Skeletal muscle tissue (tissue), 4 donors: ENCODE measurements around the gene ROGDI. TPM values are rescaled to one million over a fixed set of nuclear protein-coding genes. Genes with fewer than 3 reads are reported as not detected.
A peak's percentile ranks its signal among the peaks of the same experiment; 100 is the strongest.

Source experiments
- H3K27ac ChIP-seq: one replicate; pipeline ENCODE4 v1.7.0; 2013; ENCODE audit warnings: mild to moderate bottlenecking, low read depth, low read length, inconsistent platforms
- H3K27me3 ChIP-seq, 3 donors: one replicate each; pipeline ENCODE4 v1.7.0; 2013; ENCODE audit warnings: low read length in 3 of 3; ENCODE audit not compliant: control insufficient read depth in 3 of 3, insufficient read depth in 3 of 3
- H3K36me3 ChIP-seq, 3 donors: one replicate each; pipeline ENCODE4 v1.7.0; 2013; ENCODE audit warnings: low read length in 3 of 3; ENCODE audit not compliant: control insufficient read depth in 3 of 3, insufficient read depth in 3 of 3
- H3K4me1 ChIP-seq, 3 donors: one replicate each; pipeline ENCODE4 v1.7.0; 2013; ENCODE audit warnings: low read length in 3 of 3, mild to moderate bottlenecking in 3 of 3; ENCODE audit not compliant: control insufficient read depth in 3 of 3, insufficient read depth in 3 of 3
- H3K4me3 ChIP-seq, 3 donors: one replicate each; pipeline ENCODE4 v1.7.0; 2013; ENCODE audit warnings: low read length in 3 of 3
- H3K9ac ChIP-seq, 3 donors: one replicate each; pipeline ENCODE4 v1.7.0; 2013; ENCODE audit warnings: low read length in 3 of 3, mild to moderate bottlenecking in 3 of 3, moderate library complexity in 2 of 3, low read depth in 1 of 3
- H3K9me3 ChIP-seq, 3 donors: one replicate each; pipeline ENCODE4 v1.7.0; 2013; ENCODE audit warnings: low read length in 3 of 3; ENCODE audit not compliant: control insufficient read depth in 3 of 3
- total RNA-seq: library from RNA; depleted of rRNA; stranded (reverse); fragments of >200 nt; gene quantifications from one replicate; pipeline ENCODE4 v1.2.3, GENCODE V29; 2014
- donor health status: Osteomylitis.

ROGDI gene, protein sequence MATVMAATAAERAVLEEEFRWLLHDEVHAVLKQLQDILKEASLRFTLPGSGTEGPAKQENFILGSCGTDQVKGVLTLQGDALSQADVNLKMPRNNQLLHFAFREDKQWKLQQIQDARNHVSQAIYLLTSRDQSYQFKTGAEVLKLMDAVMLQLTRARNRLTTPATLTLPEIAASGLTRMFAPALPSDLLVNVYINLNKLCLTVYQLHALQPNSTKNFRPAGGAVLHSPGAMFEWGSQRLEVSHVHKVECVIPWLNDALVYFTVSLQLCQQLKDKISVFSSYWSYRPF
- 13.0 TPM for total RNA-seq

DNA sequence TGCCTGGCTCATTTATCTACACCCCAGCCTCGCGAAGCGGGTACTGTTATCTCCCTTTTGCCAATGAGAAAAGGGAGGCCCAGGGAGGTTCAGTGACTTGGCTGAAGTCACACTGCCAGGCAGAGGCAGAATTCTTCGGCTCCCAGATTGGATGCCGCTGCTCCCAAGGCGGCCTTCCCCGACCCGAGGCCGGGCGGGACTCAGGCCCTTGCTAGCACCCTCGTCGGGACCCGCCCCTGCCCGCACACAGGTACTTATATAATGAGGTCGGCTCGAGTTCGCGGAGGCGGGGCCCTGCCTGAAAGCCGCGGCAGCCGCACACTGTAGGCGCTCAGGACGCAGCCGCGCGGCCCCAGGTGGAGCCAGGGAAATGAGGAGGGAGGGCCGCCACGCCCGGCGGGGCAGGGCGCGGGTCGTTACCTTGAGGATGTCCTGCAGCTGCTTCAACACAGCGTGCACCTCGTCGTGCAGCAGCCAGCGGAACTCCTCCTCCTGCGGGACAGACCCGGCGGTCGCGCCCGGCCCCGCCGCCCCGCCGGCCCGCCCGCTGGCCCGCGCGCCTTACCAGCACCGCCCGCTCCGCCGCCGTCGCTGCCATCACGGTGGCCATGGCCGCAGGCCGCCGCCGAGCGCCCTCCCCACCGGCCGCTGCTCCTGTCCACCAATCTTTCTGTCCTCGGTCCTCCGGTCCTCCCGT lies at the start of gene ROGDI:
TSS of gene ROGDI (minus strand) at position 672 of the 697 bp plus-strand sequence. CDS start at position 610, 62 bp downstream.
- Histone ChIP-seq H3K9ac (peak within 1 kb of the TSS; percentile 65 to 86 (median 77)), H3K36me3 (peaks cover 24 to 43% (median 35%) of the 10 kb centered on the region in 3 donors), H3K4me1 (peaks cover 14 to 20% (median 15%) of the 10 kb centered on the region in 3 donors), H3K4me3 (peak within 1 kb of the TSS; percentile 75 to 85 (median 81)), H3K27me3 (no peaks in the 10 kb centered on the region), H3K9me3 (no peaks in the 10 kb centered on the region), H3K27ac (peak within 1 kb of the TSS; percentile 75)

DNA sequence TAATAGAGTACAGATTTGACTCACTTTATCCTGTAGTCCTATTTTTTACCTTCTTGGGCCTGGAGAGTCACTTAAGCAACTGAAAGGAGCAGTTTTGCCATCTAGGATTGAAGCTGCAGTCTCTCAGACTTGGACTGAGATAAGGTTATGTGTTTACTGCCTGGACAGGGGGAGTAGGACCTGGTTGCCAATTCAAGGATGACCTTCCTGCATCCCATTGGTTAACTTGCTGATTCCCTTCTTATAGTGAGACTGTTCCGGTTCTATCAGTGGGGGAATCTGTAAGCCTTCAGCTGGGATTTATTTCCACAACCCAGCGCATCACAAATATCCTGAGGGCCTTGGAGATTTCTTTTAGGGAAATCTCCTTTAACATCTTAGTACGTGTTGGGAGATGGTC lies 47.8 kb upstream of the ROGDI start:
- Histone ChIP-seq H3K27ac (no peak overlapping the region), H3K4me3 (no peak overlapping the region), H3K36me3 (peaks cover 6 to 17% (median 12%) of the 10 kb centered on the region in 3 donors), H3K4me1 (peaks cover 30 to 42% (median 35%) of the 10 kb centered on the region in 3 donors), H3K9ac (peak overlapping the region; percentile 4 to 63 (median 18)), H3K9me3 (no peaks in the 10 kb centered on the region), H3K27me3 (no peaks in the 10 kb centered on the region)

DNA sequence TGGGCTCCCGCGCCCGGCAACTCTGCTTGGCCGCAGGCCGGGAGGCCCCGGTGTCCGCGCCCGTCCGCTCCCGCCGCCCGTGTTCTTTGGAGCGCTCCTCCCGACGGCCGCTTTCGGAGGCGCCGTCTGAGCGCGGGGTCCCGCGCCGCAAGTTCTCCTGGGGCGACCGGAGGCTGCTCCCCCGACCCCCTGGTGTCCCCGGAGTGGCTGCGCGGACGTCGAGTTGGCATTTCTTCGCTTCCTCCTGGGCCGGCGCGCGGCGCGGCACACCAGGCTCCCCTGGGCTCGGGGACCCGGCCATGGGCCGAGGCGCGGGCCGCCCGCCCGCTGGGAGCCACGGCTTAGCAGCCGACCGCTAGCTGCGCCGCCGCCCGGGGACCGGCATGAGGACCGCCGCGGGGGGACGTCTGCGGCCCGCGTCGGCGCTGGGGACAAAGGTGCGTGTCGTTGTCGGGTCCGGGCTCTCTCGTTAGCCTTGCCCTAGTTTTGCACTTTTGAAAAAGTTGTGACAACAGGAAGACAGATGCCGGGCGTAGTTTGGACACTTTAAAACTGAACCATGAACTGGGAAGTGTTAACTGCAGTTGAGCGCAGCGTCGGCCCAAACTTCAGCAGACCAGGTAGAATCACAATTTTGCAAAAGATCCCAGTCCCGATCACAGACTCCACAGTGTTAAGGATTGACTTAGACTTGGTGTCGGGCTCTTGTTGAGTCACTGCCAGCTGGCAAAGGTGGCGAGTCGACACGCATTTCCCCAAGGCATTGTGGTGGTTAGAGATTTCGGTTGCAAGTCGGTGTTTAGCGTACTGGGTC lies 45.5 kb upstream of the ROGDI start:
- peaks cover 17 to 22% (median 19%) of the 10 kb centered on the region in 3 donors for H3K36me3 ChIP-seq
- peak overlapping the region; percentile 97 for H3K27ac ChIP-seq
- H3K9ac ChIP-seq: peak overlapping the region; percentile 85 to 95 (median 89)
- peaks cover 30 to 47% (median 37%) of the 10 kb centered on the region in 3 donors for H3K4me1 ChIP-seq
- peak overlapping the region; percentile 84 to 94 (median 91) for H3K4me3 ChIP-seq
- no peaks in the 10 kb centered on the region for H3K9me3 ChIP-seq
- no peaks in the 10 kb centered on the region for H3K27me3 ChIP-seq

DNA sequence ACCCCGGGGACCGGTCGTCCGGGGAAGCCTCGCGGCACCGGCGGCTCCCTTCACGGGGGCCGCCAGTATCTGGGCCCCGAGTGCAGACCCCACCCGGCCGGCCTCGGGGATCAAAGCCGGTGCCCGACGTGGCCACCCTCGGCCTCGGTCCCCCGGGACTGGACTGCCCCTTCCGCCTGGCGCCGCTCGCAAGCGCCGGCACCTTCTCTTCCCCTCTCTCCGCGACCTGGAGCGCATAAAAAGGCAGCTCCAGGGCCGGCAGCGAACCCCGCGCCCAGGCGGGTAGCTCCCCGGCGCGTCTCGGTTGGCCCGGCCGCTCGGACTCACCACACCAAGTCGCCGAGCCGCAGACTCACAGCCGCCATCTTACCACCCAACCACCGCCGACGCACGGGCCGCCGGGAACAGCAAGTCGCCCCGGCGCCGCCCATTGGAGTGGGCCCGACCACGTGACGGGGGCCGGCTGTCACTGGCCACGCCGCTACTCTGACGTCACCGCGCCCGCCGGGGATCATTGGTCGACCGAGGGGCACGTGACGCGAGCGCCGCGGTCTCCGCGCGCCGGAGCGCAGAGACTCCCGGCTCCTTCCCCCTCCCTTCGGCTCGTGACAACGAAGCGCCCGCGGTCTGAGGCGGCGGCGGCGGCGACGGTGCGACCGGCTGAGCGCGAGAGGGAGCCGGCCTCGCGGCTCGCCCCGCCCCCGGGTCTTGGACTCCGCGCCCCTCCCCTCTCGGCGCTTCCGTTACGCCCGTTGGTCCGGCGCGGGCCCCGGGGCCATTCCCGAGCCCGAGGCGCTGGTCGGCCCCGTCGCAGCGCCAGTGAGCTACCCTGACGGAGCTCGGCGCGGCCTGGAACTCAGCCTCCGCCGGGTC lies 44.7 kb upstream of the ROGDI start, which contains the start of the genes GLYR1 and UBN1:
TSS of gene GLYR1 (minus strand) at position 388 of the 873 bp plus-strand sequence. CDS start at position 365, 23 bp downstream.
TSS of gene UBN1 (plus strand) at position 581 of the 873 bp plus-strand sequence. CDS start 5,437 bp downstream, outside the sequence.
- H3K9ac ChIP-seq: peak within 1 kb of the TSS; percentile 89 to 96 (median 95)

DNA sequence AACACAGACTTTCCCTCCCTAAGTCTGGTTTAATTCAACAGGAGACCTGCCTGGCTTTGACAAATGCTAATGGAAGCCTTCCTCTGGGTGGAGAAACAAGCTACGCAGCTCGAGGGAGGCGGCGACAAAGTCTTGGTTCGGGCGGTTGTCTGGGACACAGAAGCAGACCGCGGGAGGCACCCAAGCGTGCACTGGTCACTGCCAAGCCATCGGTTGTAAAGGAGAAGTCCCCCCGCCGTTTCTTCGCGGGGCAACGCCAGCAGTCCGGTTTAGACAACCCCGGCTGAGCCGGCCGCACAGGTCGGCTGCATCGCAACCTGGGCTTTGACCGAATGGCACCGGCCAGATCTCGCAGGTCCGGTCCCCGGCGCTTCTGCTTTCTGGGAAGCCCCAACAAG lies 44.1 kb upstream of the ROGDI start:
- peaks cover 25 to 34% (median 28%) of the 10 kb centered on the region in 3 donors for H3K36me3 ChIP-seq

More for the DNA sequence above, 44.7 kb upstream of the ROGDI start, which contains the start of the genes GLYR1 and UBN1:
- Histone ChIP-seq H3K27me3 (no peaks in the 10 kb centered on the region), H3K4me3 (peak within 1 kb of the TSS; percentile 86 to 94 (median 91)), H3K27ac (peak within 1 kb of the TSS; percentile 97), H3K36me3 (peaks cover 21 to 29% (median 25%) of the 10 kb centered on the region in 3 donors), H3K4me1 (peaks cover 28 to 41% (median 28%) of the 10 kb centered on the region in 3 donors), H3K9me3 (no peaks in the 10 kb centered on the region)

DNA sequence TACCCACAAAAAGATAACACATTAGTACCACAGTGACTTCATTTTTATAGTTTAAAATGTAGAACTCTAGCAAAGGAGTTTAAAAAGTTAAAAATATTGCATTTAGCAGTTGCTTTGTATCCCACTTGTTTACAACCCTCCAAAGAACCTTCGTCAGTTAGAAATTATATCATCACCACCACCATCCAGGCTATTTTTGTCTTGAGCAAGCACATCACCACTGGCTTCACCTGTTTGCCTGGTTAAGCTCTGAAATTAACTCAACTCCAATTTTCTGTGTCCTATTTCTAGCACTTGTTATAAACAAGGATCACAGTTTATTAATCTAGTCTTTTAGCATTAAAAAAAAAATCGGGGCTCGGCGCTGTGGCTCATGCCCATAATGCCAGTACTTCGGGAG lies 38.6 kb upstream of the ROGDI start:
- Histone ChIP-seq H3K27ac (peak overlapping the region; percentile 64), H3K36me3 (peaks cover 40 to 73% (median 66%) of the 10 kb centered on the region in 3 donors), H3K27me3 (no peaks in the 10 kb centered on the region), H3K4me1 (peaks cover 27 to 29% (median 28%) of the 10 kb centered on the region in 3 donors), H3K9me3 (no peaks in the 10 kb centered on the region), H3K4me3 (no peak overlapping the region), H3K9ac (peak overlapping the region in 1 of 3 donors; percentile 7)

More for the DNA sequence above, 44.1 kb upstream of the ROGDI start:
- peak overlapping the region; percentile 86 to 90 (median 88) for H3K4me3 ChIP-seq
- peak overlapping the region; percentile 86 to 96 (median 95) for H3K9ac ChIP-seq
- peaks cover 25 to 41% (median 29%) of the 10 kb centered on the region in 3 donors for H3K4me1 ChIP-seq
- H3K27ac ChIP-seq: peak overlapping the region; percentile 97
- H3K27me3 ChIP-seq: no peaks in the 10 kb centered on the region
- H3K9me3 ChIP-seq: no peaks in the 10 kb centered on the region

DNA sequence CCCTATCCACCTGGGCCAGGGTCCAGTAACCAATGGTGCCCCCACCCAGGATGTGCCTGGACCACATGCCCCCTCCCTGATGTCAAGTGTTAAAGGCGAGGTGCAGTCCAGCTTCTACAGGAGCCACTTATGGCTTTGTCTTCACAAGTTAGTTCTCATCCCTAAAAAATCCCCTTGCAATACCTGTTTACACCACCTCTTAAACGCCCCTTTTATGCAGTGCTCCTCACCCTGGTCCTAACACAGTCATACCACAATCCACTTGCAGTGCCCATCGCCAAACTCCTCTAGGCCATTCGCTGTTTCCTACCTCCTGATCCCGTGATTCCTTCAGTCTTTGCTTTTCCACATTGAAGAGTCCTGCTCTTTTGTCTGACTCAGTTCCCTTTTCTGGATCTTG lies 37.5 kb upstream of the ROGDI start:
- no peaks in the 10 kb centered on the region for H3K27me3 ChIP-seq
- peaks cover 19 to 22% (median 19%) of the 10 kb centered on the region in 3 donors for H3K4me1 ChIP-seq
- H3K36me3 ChIP-seq: peaks cover 38 to 72% (median 66%) of the 10 kb centered on the region in 3 donors
- H3K4me3 ChIP-seq: no peak overlapping the region
- no peak overlapping the region for H3K27ac ChIP-seq
- no peaks in the 10 kb centered on the region for H3K9me3 ChIP-seq
- no peak overlapping the region for H3K9ac ChIP-seq

DNA sequence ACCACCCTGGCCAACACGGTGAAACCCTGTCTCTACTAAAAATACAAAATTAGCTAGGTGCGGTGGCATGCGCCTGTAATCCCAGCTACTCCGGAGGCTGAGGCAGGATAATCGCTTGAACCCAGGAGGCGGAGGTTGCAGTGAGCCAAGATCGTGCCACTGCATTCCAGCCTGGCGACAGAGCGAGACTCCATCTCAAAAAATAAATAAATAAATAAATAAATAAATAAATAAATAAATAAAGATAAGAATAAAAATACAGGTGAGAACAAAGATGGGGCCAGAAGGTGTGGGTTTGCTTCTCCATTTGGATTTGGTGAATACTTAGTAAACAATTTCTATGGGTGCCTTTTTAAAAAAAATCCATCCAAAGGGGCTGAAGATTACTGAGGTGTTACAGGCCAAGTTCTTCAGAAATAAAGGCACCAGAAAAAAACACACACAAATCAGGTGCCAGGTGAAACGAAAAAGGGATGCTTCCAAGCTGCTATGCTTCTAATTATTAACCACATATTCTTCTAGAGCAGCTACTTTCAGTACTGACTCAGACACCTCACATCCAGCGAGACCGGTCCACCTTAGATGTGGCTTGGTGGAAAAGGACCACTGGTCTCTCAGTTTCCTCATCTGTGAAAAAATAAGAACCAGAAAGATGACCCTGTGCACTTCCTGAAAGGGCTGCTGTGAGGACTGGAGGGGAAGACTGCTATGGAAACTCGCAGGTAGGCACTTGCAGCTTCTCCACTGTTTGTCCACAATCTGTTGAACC lies 35.5 kb upstream of the ROGDI start:
- no peaks in the 10 kb centered on the region for H3K9me3 ChIP-seq
- H3K4me1 ChIP-seq: peaks cover 19 to 33% (median 28%) of the 10 kb centered on the region in 3 donors
- H3K27me3 ChIP-seq: no peaks in the 10 kb centered on the region
- H3K4me3 ChIP-seq: no peak overlapping the region
- H3K9ac ChIP-seq: no peak overlapping the region
- peaks cover 23 to 69% (median 56%) of the 10 kb centered on the region in 3 donors for H3K36me3 ChIP-seq
- no peak overlapping the region for H3K27ac ChIP-seq
